Type B pancreatic cell (in vitro differentiated cells): ENCODE data around the gene DEGS2. TPM values are rescaled to one million over a fixed set of nuclear protein-coding genes. Genes with fewer than 3 reads are reported as not detected.

Experiments used
- DNase-seq: peaks from one replicate; pipeline ENCODE4 v3.0.0; 2021; ENCODE audit warnings: mixed read lengths; ENCODE audit not compliant: unreplicated experiment; ENCODE audit errors: extremely low spot score
- H3K27ac Mint-ChIP-seq: 2 replicates; pipeline ENCODE4 v1.8.0; 2021; ENCODE audit warnings: mild to moderate bottlenecking, mixed read lengths
- H3K27me3 Mint-ChIP-seq: 2 replicates; pipeline ENCODE4 v1.8.0; 2021; ENCODE audit warnings: mixed read lengths
- H3K36me3 Mint-ChIP-seq: 2 replicates; pipeline ENCODE4 v1.8.0; 2021; ENCODE audit warnings: mixed read lengths
- H3K4me1 Mint-ChIP-seq: one replicate; pipeline ENCODE4 v1.8.0; 2021; ENCODE audit warnings: mixed read lengths; ENCODE audit not compliant: unreplicated experiment
- H3K4me3 Mint-ChIP-seq: 2 replicates; pipeline ENCODE4 v1.8.0; 2021; ENCODE audit warnings: mild to moderate bottlenecking, mixed read lengths
- H3K9me3 Mint-ChIP-seq: 2 replicates; pipeline ENCODE4 v1.8.0; 2021; ENCODE audit warnings: mixed read lengths
- CTCF ChIP-seq: fragments of 200-600 bp; sonication (generic); conservative IDR thresholded peaks from 2 replicates; pipeline ENCODE4 v1.5.0; 2021; ENCODE audit warnings: antibody characterized with exemption, mild to moderate bottlenecking
- total RNA-seq: library from RNA; stranded (reverse); gene quantifications from 2 replicates; pipeline ENCODE4 v1.2.1, GENCODE V29; 2021; ENCODE audit warnings: low replicate concordance

DEGS2 gene
- total RNA-seq, 1 donor from 2014 or later, result 5.2 TPM

GRCh38 chr14:100146531-100147091 lies 12.8 kb downstream of the DEGS2 start:
- Mint-ChIP-seq H3K4me3 (no peak overlapping the region), H3K36me3 (no peaks in the 10 kb centered on the region), H3K27ac (no peak overlapping the region), H3K9me3 (no peaks in the 10 kb centered on the region), H3K4me1 (peaks cover 5% of the 10 kb centered on the region), H3K27me3 (no peaks in the 10 kb centered on the region)
- DNase-seq, result no peak
- no peak for TF ChIP-seq CTCF

GRCh38 chr14:100145682-100146464 lies 13.6 kb downstream of the DEGS2 start:
- TF ChIP-seq CTCF, result no peak
- Mint-ChIP-seq H3K4me1 (peaks cover 5% of the 10 kb centered on the region), H3K27ac (no peak overlapping the region), H3K27me3 (no peaks in the 10 kb centered on the region), H3K36me3 (no peaks in the 10 kb centered on the region), H3K4me3 (no peak overlapping the region), H3K9me3 (no peaks in the 10 kb centered on the region)
- no peak for DNase-seq

- no peak overlapping the region for H3K4me3 Mint-ChIP-seq
- no peak for DNase-seq
- peaks cover 12% of the 10 kb centered on the region for H3K4me1 Mint-ChIP-seq
- H3K27ac Mint-ChIP-seq, result no peak overlapping the region
- no peaks in the 10 kb centered on the region for H3K36me3 Mint-ChIP-seq
- no peaks in the 10 kb centered on the region for H3K27me3 Mint-ChIP-seq
- TF ChIP-seq CTCF, result no peak
- no peaks in the 10 kb centered on the region for H3K9me3 Mint-ChIP-seq
Measured at GRCh38 chr14:100144996-100145646, 14.3 kb downstream of the DEGS2 start.

GRCh38 chr14:100144645-100144995 lies 14.8 kb downstream of the DEGS2 start:
- Mint-ChIP-seq H3K4me3 (no peak overlapping the region), H3K27me3 (no peaks in the 10 kb centered on the region)

GRCh38 chr14:100143934-100144333 lies 15.5 kb downstream of the DEGS2 start:
- Mint-ChIP-seq H3K27ac (no peak overlapping the region), H3K4me3 (no peak overlapping the region), H3K36me3 (no peaks in the 10 kb centered on the region), H3K9me3 (no peaks in the 10 kb centered on the region), H3K27me3 (no peaks in the 10 kb centered on the region), H3K4me1 (peaks cover 15% of the 10 kb centered on the region)
- no peak for DNase-seq
- no peak for TF ChIP-seq CTCF

More at GRCh38 chr14:100144645-100144995, 14.8 kb downstream of the DEGS2 start:
- no peaks in the 10 kb centered on the region for H3K9me3 Mint-ChIP-seq
- TF ChIP-seq CTCF, result no peak
- no peak overlapping the region for H3K27ac Mint-ChIP-seq
- DNase-seq, result no peak
- H3K4me1 Mint-ChIP-seq, result peaks cover 13% of the 10 kb centered on the region
- H3K36me3 Mint-ChIP-seq, result no peaks in the 10 kb centered on the region
